ENCODE measurements around the gene E2F4. TPM values are rescaled to one million over a fixed set of nuclear protein-coding genes. Genes with fewer than 3 reads are reported as not detected.

Gene E2F4
- total and polyA plus RNA-seq, 10 donors, result 40.8 to 134 (median 68.7) TPM

DNA sequence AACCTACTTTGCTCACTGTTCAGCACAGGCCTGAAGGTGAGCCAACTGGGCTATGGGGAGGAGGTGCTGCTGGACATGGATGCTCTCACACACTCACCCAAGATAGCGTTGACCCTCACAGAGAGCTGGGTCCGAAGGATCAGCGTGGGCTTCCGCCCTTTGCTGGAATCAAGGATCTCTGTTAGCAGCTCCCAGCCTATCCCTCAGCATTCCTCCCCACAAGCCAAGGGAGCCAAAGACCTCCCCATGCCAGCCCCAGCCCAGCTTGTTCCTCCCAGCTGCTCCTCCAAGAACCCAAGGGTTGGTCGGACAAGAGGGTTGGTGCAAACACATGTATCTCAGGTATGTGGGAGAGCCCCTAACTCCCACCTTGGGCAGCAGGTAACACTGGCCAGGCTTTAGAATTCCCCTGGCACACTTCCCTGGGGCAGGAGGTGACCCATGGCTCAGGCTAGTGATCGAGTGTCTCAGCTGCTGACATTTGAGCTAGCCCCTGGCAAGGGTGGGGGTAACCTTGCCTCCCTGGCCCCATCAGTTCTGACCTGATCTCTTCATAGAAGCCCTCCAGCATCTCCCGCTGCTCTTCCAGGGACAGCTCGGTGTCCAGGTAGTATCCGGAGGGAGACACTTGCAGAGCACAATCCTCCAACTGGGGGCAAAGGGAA lies 47.0 kb downstream of the E2F4 start:
- peak in 1 of 3 donors; percentile 10 for TF ChIP-seq POLR2AphosphoS5 (IDR thresholded peaks at IDR 0.05)
- TF ChIP-seq, protein P1, sequence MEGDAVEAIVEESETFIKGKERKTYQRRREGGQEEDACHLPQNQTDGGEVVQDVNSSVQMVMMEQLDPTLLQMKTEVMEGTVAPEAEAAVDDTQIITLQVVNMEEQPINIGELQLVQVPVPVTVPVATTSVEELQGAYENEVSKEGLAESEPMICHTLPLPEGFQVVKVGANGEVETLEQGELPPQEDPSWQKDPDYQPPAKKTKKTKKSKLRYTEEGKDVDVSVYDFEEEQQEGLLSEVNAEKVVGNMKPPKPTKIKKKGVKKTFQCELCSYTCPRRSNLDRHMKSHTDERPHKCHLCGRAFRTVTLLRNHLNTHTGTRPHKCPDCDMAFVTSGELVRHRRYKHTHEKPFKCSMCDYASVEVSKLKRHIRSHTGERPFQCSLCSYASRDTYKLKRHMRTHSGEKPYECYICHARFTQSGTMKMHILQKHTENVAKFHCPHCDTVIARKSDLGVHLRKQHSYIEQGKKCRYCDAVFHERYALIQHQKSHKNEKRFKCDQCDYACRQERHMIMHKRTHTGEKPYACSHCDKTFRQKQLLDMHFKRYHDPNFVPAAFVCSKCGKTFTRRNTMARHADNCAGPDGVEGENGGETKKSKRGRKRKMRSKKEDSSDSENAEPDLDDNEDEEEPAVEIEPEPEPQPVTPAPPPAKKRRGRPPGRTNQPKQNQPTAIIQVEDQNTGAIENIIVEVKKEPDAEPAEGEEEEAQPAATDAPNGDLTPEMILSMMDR (IDR thresholded peaks at IDR 0.05 in 8 of 11, conservative IDR thresholded peaks at IDR 0.05 in 3 of 11), result no peak
- TF ChIP-seq POLR2A (IDR thresholded peaks at IDR 0.05), result no peak
- peaks cover 30 to 82% (median 57%) of the 10 kb centered on the region in 6 donors for H3K4me1 ChIP-seq
- intact Hi-C loops (cut with DNase I; ENCODE audit: low total_unique reads), result no loop called here
- peak; percentile 42 for DNase-seq
- peak overlapping the region in 4 of 8 donors; percentile 92 to 96 (median 94) for H3K27ac ChIP-seq
- peaks cover 3 to 86% (median 60%) of the 10 kb centered on the region in 6 donors for H3K36me3 ChIP-seq
- no peak overlapping the region for H3K4me3 ChIP-seq
- H3K27me3 ChIP-seq (replicated peaks in 1 of 7), result no peaks in the 10 kb centered on the region
- H3K9me3 ChIP-seq, result no peaks in the 10 kb centered on the region
- 90 to 97% (median 93%) methylated on average over 8 to 9 of the region's 9 CpGs for WGBS, 5 donors

DNA sequence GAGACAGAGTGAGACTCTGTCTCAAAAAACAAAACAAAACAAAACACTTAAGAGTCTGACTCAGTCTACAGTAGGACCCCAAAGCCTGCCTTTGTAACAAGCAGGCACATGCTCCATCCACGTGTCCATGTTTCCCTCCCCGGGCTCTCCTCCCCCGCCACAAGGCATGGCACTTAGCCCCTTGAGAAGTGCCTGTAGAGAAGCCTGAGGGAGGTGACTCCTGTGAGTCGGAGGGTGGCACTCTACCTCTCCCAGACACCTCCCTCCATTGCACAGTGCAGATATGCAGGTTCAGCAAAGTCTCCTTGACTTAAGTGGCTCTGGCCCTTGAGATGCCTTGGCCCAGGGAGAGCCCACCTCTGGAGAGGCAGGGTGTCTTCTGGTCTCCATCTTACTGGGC lies 48.6 kb downstream of the E2F4 start:
- H3K9me3 ChIP-seq, result no peaks in the 10 kb centered on the region
- no peaks in the 10 kb centered on the region for H3K27me3 ChIP-seq (replicated peaks in 1 of 7)
- intact Hi-C loops (cut with DNase I; ENCODE audit: low total_unique reads), result no loop called here
- peak overlapping the region in 7 of 8 donors; percentile 58 to 96 (median 92) for H3K27ac ChIP-seq
- TF ChIP-seq POLR2AphosphoS5 (IDR thresholded peaks at IDR 0.05) (peak in 1 of 3 donors; percentile 4), POLR2A (IDR thresholded peaks at IDR 0.05) (no peak)
- TF ChIP-seq, protein P1 (IDR thresholded peaks at IDR 0.05 in 8 of 11, conservative IDR thresholded peaks at IDR 0.05 in 3 of 11), result no peak
- peak; percentile 46 for DNase-seq
- 55 to 87% (median 77%) methylated on average over 4 of the region's 4 CpGs for WGBS, 5 donors
- H3K4me3 ChIP-seq, result peak overlapping the region in 1 of 8 donors; percentile 24
- H3K4me1 ChIP-seq, result peaks cover 45 to 97% (median 72%) of the 10 kb centered on the region in 6 donors
- peaks cover 3 to 75% (median 45%) of the 10 kb centered on the region in 6 donors for H3K36me3 ChIP-seq

DNA sequence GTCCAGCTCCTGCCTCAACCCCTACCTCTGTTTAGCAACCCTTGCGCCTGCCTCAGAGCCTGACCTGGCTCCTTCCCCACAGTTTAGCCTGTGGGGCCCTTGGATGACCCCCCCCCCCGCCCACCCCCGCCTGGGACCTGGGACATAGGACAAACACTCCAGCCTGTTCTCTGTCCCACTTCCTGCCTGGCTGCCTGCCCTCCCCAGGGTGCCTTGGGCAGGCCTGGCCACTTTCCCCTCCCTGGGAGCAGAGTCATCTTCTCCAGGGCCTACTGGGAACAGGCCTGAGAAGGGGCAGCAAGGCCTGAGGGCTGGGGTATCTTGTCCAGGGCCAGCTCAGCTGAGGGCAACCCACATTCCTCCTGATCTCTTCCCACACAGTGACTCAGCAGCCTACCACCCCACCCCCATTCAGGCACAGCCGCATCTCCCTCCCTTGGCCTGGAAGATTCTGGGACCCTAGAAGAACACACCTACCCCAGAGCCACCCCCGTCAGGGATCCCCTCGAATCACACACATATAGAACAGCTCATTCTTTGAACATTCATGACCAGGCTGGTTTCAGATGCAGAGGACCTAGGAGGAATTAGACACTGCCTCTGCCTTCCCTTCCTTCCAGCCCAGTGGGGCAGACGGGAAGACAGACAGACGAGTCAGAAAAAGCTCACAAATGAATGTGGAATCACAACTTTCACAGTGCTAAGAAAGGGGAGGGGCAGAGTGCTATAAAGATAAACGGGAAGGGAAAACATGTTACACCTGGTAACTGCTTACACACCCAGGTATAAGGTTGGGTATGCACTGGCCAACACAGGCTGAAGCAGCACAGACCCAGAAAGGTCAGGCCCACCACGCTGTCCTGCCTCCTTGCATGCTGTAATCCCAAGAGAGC lies 49.3 kb downstream of the E2F4 start:
- Histone ChIP-seq H3K9me3 (no peaks in the 10 kb centered on the region), H3K27ac (peak overlapping the region; percentile 27 to 96 (median 92)), H3K4me1 (peaks cover 50 to 100% (median 79%) of the 10 kb centered on the region in 6 donors), H3K36me3 (peaks cover 3 to 68% (median 38%) of the 10 kb centered on the region in 6 donors), H3K27me3 (replicated peaks in 1 of 7) (no peaks in the 10 kb centered on the region), H3K4me3 (peak overlapping the region in 1 of 8 donors; percentile 24)
- intact Hi-C loops (cut with DNase I; ENCODE audit: low total_unique reads), result no loop called here
- TF ChIP-seq POLR2AphosphoS5 (IDR thresholded peaks at IDR 0.05) (peak; percentile 43 to 66 (median 57)), POLR2A (IDR thresholded peaks at IDR 0.05) (no peak)
- peak; percentile 83 for DNase-seq
- WGBS, 5 donors, result 59 to 68% (median 66%) methylated on average over 10 of the region's 10 CpGs

DNA sequence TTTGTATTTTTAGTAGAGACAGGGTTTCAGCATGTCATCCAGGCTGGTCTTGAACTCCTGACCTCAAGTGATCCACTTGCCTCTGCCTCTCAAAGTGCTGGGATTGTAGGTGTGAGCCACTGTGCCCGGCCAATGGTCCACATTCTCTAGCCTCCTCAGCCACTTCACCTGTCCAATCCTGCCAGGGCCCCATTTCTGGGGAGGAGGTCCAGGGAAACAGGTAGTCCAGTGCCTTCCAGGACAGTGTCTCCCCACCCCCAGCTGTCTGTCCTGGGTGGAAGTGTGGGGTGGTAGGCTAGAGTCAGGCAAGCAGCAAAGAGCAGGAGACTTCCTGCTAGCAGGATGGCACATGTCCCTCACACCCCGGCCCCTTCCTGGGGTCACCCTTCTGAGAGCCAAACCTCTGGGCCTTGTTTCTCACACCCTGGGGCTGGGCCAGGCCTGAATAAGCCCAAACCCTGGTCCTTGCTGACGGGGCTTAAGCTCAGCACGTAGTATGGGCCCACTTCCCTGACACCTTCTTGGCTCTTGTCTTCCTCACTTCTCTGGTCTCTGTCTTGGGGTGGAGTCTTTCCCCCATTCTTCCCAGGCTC lies 50.3 kb downstream of the E2F4 start:
- no peaks in the 10 kb centered on the region for H3K9me3 ChIP-seq
- peak in 2 of 3 donors; percentile 11 to 38 for TF ChIP-seq POLR2AphosphoS5 (IDR thresholded peaks at IDR 0.05)
- TF ChIP-seq POLR2A (IDR thresholded peaks at IDR 0.05), result no peak
- WGBS, 5 donors, result 55 to 93% (median 69%) methylated on average over 3 to 4 of the region's 4 CpGs
- no peaks in the 10 kb centered on the region for H3K27me3 ChIP-seq (replicated peaks in 1 of 7)
- peaks cover 0 to 58% (median 28%) of the 10 kb centered on the region in 6 donors for H3K36me3 ChIP-seq
- peak; percentile 77 for DNase-seq
- H3K4me1 ChIP-seq, result peaks cover 50 to 97% (median 79%) of the 10 kb centered on the region in 6 donors
- peak overlapping the region in 7 of 8 donors; percentile 58 to 96 (median 92) for H3K27ac ChIP-seq
- peak overlapping the region in 1 of 8 donors; percentile 10 for H3K4me3 ChIP-seq
- intact Hi-C loops (cut with DNase I; ENCODE audit: low total_unique reads), result no loop called here

Measured in spleen (tissue), 11 donors.